GM23248 (cell line): Measurements from ENCODE around the gene PELI2. TPM values are rescaled to one million over a fixed set of nuclear protein-coding genes. Genes with fewer than 3 reads are reported as not detected.

ENCODE experiments used
- DNase-seq: peaks from one replicate; pipeline ENCODE4 v3.0.0-alpha.2; 2015
- H2AFZ ChIP-seq: fragments of 200-600 bp; sonication (generic); 2 replicates; pipeline ENCODE4 v1.6.1; 2016; ENCODE audit warnings: antibody characterized with exemption
- H3F3A ChIP-seq: fragments of 200-600 bp; sonication (generic); 2 replicates; pipeline ENCODE4 v1.6.1; 2016; ENCODE audit warnings: mild to moderate bottlenecking, antibody characterized with exemption, mixed run types; ENCODE audit not compliant: insufficient read depth
- H3K27ac ChIP-seq: fragments of 200-600 bp; sonication (generic); 2 replicates; pipeline ENCODE4 v1.5.1; 2016; ENCODE audit warnings: mild to moderate bottlenecking
- H3K27me3 ChIP-seq: fragments of 200-600 bp; sonication (generic); replicated peaks from 2 replicates; pipeline ENCODE4 v1.6.1; 2016; ENCODE audit warnings: mild to moderate bottlenecking; ENCODE audit not compliant: insufficient read depth
- H3K36me3 ChIP-seq: fragments of 200-600 bp; sonication (generic); 2 replicates; pipeline ENCODE4 v1.6.1; 2016; ENCODE audit warnings: low read depth, mild to moderate bottlenecking
- H3K4me1 ChIP-seq: fragments of 200-600 bp; sonication (generic); 2 replicates; pipeline ENCODE4 v1.6.1; 2016; ENCODE audit warnings: mild to moderate bottlenecking; ENCODE audit not compliant: insufficient read depth
- H3K4me2 ChIP-seq: fragments of 200-600 bp; sonication (generic); one replicate; pipeline ENCODE4 v1.6.1; 2016; ENCODE audit warnings: mild to moderate bottlenecking; ENCODE audit not compliant: unreplicated experiment
- H3K4me3 ChIP-seq: fragments of 200-600 bp; sonication (generic); 2 replicates; pipeline ENCODE4 v1.5.1; 2016; ENCODE audit warnings: mild to moderate bottlenecking
- H3K79me2 ChIP-seq: fragments of 200-600 bp; sonication (generic); 2 replicates; pipeline ENCODE4 v1.6.1; 2016; ENCODE audit warnings: mild to moderate bottlenecking; ENCODE audit not compliant: insufficient read depth
- H3K9ac ChIP-seq: fragments of 200-600 bp; sonication (generic); 2 replicates; pipeline ENCODE4 v1.6.1; 2016; ENCODE audit warnings: mild to moderate bottlenecking
- H3K9me2 ChIP-seq: fragments of 200-600 bp; sonication (generic); 2 replicates; pipeline ENCODE4 v1.6.1; 2016; ENCODE audit warnings: mixed run types, mild to moderate bottlenecking, moderate library complexity; ENCODE audit not compliant: insufficient read depth
- H3K9me3 ChIP-seq: fragments of 200-600 bp; sonication (generic); one replicate; pipeline ENCODE4 v1.6.1; 2017; ENCODE audit warnings: low read depth
- H4K20me1 ChIP-seq: fragments of 200-600 bp; sonication (generic); 2 replicates; pipeline ENCODE4 v1.6.0; 2016; ENCODE audit not compliant: insufficient read depth
- EZH2 ChIP-seq: fragments of 200-600 bp; sonication (generic); IDR thresholded peaks from 2 replicates; pipeline ENCODE4 v1.6.1; 2018; ENCODE audit warnings: antibody characterized with exemption, mild to moderate bottlenecking; ENCODE audit not compliant: insufficient read depth, poor library complexity, severe bottlenecking
- EZH2phosphoT487 ChIP-seq: fragments of 200-600 bp; sonication (generic); IDR thresholded peaks from 2 replicates; pipeline ENCODE4 v1.6.1; 2018; ENCODE audit warnings: antibody characterized with exemption, moderate library complexity, mild to moderate bottlenecking, low read depth; ENCODE audit not compliant: insufficient read depth
- WGBS, 2 experiments: methylation state at CpG; one replicate each; pipeline ENCODE4 v1.1.6; 2015 to 2017; ENCODE audit warnings: low lambda C conversion rate in 2 of 2, low coverage in 1 of 2; ENCODE audit errors: missing lambda C conversion rate in 2 of 2; 5-methylcytosine and 5-hydroxymethylcytosine counted together
- in situ Hi-C: fragments of 300-500 bp; cut with MboI; formaldehyde crosslinking; loops from 2 replicates; pipeline ENCODE4 v1.15.0; 2020
- polyA plus RNA-seq: library from polyadenylated mRNA; unstranded; fragments of >200 nt; fragmentation: Nextera tagmentation; extraction: Ambion mirVana; gene quantifications from 2 replicates; pipeline ENCODE4 v1.2.1, GENCODE V29; 2016
- total RNA-seq: library from RNA; depleted of rRNA; stranded (reverse); fragments of >200 nt; shearing (Covaris generic); gene quantifications from 2 replicates; pipeline ENCODE4 v1.2.3, GENCODE V29; 2014

PELI2 gene
- total and polyA plus RNA-seq, 2 experiments from 2014 or later = 1.2 to 1.3 TPM

DNA sequence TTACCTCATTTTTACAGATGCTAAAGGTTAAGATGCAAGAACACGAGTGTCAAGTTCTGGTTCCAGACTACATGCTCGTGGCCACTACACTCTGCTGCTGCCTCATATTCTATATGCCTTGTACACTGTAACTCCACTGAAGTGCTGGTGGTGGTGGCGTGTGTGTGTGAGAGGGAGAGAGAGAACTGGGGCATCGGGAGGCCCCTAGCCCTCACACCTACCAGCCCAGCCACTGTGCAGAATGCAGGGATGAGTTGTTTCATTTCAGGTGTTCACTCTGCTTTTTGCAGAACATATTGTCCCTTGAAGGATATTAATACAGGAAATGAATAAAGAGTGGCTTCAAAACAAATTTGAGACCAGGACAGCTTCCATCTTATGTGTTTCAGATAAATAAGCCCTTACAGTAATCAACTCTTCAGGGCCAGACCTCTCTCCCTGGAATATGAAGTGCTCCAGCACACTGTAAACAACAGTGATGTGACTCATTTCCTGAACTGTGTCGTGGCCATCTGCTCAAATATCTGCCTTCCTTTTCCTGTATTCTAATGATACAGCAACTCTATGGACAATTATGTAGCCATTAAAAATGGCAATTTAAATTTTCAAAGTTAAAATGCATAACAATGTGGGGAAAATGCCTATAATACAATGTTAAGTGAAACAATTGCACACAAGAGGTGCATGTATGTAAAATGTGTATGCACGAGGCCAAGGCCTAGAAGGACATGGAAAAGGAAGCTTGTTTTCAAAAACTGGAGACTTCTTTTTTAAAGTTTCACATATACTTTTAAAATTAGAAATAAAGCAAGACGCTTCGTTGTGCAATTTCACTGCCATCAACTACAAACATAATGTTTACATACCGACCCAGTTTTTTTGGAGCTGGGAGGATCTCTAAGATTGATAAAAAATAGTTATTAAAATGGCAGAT is 215.4 kb downstream of the PELI2 start:
- H3K27me3 ChIP-seq = no peaks in the 10 kb centered on the region
- H3K9me3 ChIP-seq = no peaks in the 10 kb centered on the region
- H2AFZ ChIP-seq = peak overlapping the region; percentile 38
- H3K27ac ChIP-seq = peak overlapping the region; percentile 57
- 0 out of 2 replicates have a peak overlapping the region, but pooled peaks have one; percentile 15 for H3K9ac ChIP-seq
- H3F3A ChIP-seq = peaks cover 13% of the 10 kb centered on the region
- peak overlapping the region; percentile 0 for H3K4me2 ChIP-seq
- DNase-seq = peak; percentile 82
- H4K20me1 ChIP-seq = no peaks in the 10 kb centered on the region
- WGBS, 2 experiments = 56 to 65% methylated on average over 9 of the region's 9 CpGs
- H3K9me2 ChIP-seq = no peaks in the 10 kb centered on the region
- no peaks in the 10 kb centered on the region for H3K79me2 ChIP-seq
- TF ChIP-seq EZH2 = no peak
- TF ChIP-seq EZH2phosphoT487 = no peak
- H3K36me3 ChIP-seq = no peaks in the 10 kb centered on the region
- in situ Hi-C loops = no loop called here
- H3K4me1 ChIP-seq = peaks cover 20% of the 10 kb centered on the region
- no peak overlapping the region for H3K4me3 ChIP-seq

DNA sequence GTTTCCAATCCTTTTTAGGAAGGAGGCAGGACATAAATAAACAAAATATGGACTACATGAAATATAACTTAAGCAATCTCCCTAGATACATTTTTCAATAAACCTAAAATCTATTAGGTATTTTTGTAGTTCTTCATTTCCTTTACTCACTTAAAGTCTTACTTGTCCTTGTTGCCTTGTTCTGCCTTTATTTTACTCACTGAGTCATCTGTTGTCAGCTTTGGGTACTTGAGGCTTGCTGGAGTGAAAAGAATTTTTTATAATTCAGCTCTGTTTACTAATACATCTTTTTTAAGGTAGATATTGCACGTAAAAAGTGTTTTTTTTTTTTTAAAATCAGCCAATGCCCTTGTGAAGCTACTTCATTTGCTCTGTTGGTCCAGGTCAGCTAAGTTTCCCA is 216.2 kb downstream of the PELI2 start:
- TF ChIP-seq EZH2 (no peak), EZH2phosphoT487 (no peak)
- H3K27ac ChIP-seq = peak overlapping the region; percentile 57
- WGBS, 2 experiments = 76 to 81% methylated on average over 1 of the region's 1 CpG
- no peak overlapping the region for H3K9ac ChIP-seq
- no peaks in the 10 kb centered on the region for H3K9me2 ChIP-seq
- DNase-seq = peak; percentile 51
- peaks cover 22% of the 10 kb centered on the region for H3K4me1 ChIP-seq
- in situ Hi-C loops = no loop called here
- H3K4me2 ChIP-seq = no peak overlapping the region
- H3K4me3 ChIP-seq = no peak overlapping the region
- no peaks in the 10 kb centered on the region for H4K20me1 ChIP-seq
- peaks cover 13% of the 10 kb centered on the region for H3F3A ChIP-seq
- H2AFZ ChIP-seq = peak overlapping the region; percentile 38; the same call in 1 of the 2 replicates
- H3K36me3 ChIP-seq = no peaks in the 10 kb centered on the region
- H3K27me3 ChIP-seq = no peaks in the 10 kb centered on the region
- H3K79me2 ChIP-seq = no peaks in the 10 kb centered on the region
- H3K9me3 ChIP-seq = no peaks in the 10 kb centered on the region

DNA sequence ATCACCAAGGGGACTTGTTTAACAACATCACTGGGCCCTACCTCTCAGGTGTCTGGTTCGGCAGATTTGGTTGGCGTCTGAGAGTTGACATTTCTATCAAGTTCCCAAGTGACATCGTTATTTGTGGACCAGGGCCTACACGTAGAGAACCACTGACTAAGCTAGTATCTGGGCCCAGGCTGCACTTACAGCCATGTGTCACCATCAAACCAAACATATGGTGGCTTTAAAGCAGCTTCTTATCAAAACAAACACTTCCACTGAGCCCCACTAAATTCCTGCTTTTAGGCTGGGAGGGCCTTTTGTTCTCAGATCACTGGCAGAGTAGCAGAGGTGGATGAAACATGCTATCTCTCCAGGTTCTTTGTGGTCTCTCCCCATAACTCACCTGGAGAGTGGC is 220.5 kb downstream of the PELI2 start:
- H4K20me1 ChIP-seq = no peaks in the 10 kb centered on the region
- in situ Hi-C loops = loop anchor here (5.0 kb wide), 1 partner anchor 336 kb away; no protein-coding TSS in a partner anchor
- H3K4me3 ChIP-seq = no peak overlapping the region
- H3K4me2 ChIP-seq = no peak overlapping the region
- no peak for DNase-seq
- peaks cover 31% of the 10 kb centered on the region for H3K4me1 ChIP-seq
- 91 to 97% methylated on average over 4 of the region's 4 CpGs for WGBS, 2 experiments
- no peaks in the 10 kb centered on the region for H3K36me3 ChIP-seq
- H3K79me2 ChIP-seq = no peaks in the 10 kb centered on the region
- peaks cover 16% of the 10 kb centered on the region for H3F3A ChIP-seq
- H3K9ac ChIP-seq = no peak overlapping the region
- H3K9me2 ChIP-seq = no peaks in the 10 kb centered on the region
- H3K27me3 ChIP-seq = no peaks in the 10 kb centered on the region
- no peak overlapping the region for H3K27ac ChIP-seq
- no peaks in the 10 kb centered on the region for H3K9me3 ChIP-seq
- TF ChIP-seq EZH2 (no peak), EZH2phosphoT487 (no peak)
- H2AFZ ChIP-seq = no peak overlapping the region

- TF ChIP-seq EZH2 (no peak), EZH2phosphoT487 (no peak)
- in situ Hi-C loops = loop anchor here (5.0 to 10.0 kb wide), 2 partner anchors 338 to 615 kb away; no protein-coding TSS in a partner anchor
- peak overlapping the region; percentile 53 for H3K9ac ChIP-seq
Observed at GRCh38 chr14:56339855-56340701, 221.9 kb downstream of the PELI2 start.

More at GRCh38 chr14:56339855-56340701, 221.9 kb downstream of the PELI2 start:
- no peaks in the 10 kb centered on the region for H3K27me3 ChIP-seq
- peaks cover 17% of the 10 kb centered on the region for H3K4me1 ChIP-seq
- no peaks in the 10 kb centered on the region for H3K9me2 ChIP-seq
- no peaks in the 10 kb centered on the region for H3K9me3 ChIP-seq
- peak overlapping the region; percentile 31; the same call in 1 of the 2 replicates for H3K27ac ChIP-seq
- peak overlapping the region; percentile 84 for H2AFZ ChIP-seq
- H3K4me3 ChIP-seq = 0 out of 2 replicates have a peak overlapping the region, but pooled peaks have one; percentile 34
- no peaks in the 10 kb centered on the region for H3K79me2 ChIP-seq
- peaks cover 4% of the 10 kb centered on the region; the same call in 1 of the 2 replicates for H3F3A ChIP-seq
- 3 to 7% methylated on average over 9 of the region's 9 CpGs for WGBS, 2 experiments
- H3K4me2 ChIP-seq = peak overlapping the region; percentile 57
- no peaks in the 10 kb centered on the region for H4K20me1 ChIP-seq
- peak; percentile 98 for DNase-seq
- no peaks in the 10 kb centered on the region for H3K36me3 ChIP-seq
